Heart right ventricle (tissue), 16 donors: ENCODE data around the gene ZNF318. TPM values are rescaled to one million over a fixed set of nuclear protein-coding genes. Genes with fewer than 3 reads are reported as not detected.

Source experiments
- ATAC-seq, 8 donors: fragments of 200-7000 bp; cut with Tn5 transposase; one replicate each; pipeline ENCODE4 v1.9.1; 2020; ENCODE audit warnings: mild to moderate bottlenecking in 8 of 8, moderate library complexity in 8 of 8, moderate number of reproducible peaks in 1 of 8
- DNase-seq, 2 donors: peaks; one replicate each; pipeline ENCODE4 v3.0.0-alpha.2; 2020
- H3K27ac ChIP-seq, 10 donors: fragments of 200-600 bp; sonication (generic) in 2 of 10; one replicate each; pipeline versions ENCODE4 v1.5.0 to v1.8.0; 2020 to 2022; ENCODE audit warnings: mild to moderate bottlenecking in 3 of 10
- H3K27me3 ChIP-seq, 7 donors: fragments of 200-600 bp; one replicate each; pipeline ENCODE4 v1.8.0; 2021 to 2022; ENCODE audit warnings: mild to moderate bottlenecking in 2 of 7
- H3K36me3 ChIP-seq, 9 donors: fragments of 200-600 bp; sonication (generic) in 1 of 9; one replicate each; pipeline versions ENCODE4 v1.5.0 to v1.8.0; 2020 to 2022; ENCODE audit warnings: mild to moderate bottlenecking in 2 of 9
- H3K4me1 ChIP-seq, 9 donors: fragments of 200-600 bp; sonication (generic) in 1 of 9; one replicate each; pipeline versions ENCODE4 v1.5.0 to v1.8.0; 2020 to 2022; ENCODE audit warnings: mild to moderate bottlenecking in 4 of 9
- H3K4me3 ChIP-seq, 10 donors: fragments of 200-600 bp; sonication (generic) in 2 of 10; one replicate each; pipeline versions ENCODE4 v1.5.0 to v1.8.0; 2020 to 2022; ENCODE audit warnings: mild to moderate bottlenecking in 7 of 10, moderate library complexity in 2 of 10
- H3K9me3 ChIP-seq, 11 donors: fragments of 200-600 bp in 10 of 11; sonication (generic) in 2 of 11; one replicate each; pipeline versions ENCODE4 v1.5.0 to v1.8.0; 2013 to 2022; ENCODE audit warnings: mild to moderate bottlenecking in 2 of 11, control low read depth in 1 of 11, moderate library complexity in 1 of 11
- WGBS, 2 donors: extraction: QIAGEN DNeasy Blood & Tissue Kit; methylation state at CpG; one replicate each; pipeline ENCODE4 v1.1.7; 2013; ENCODE audit warnings: inconsistent platforms in 1 of 2; 5-methylcytosine and 5-hydroxymethylcytosine counted together
- intact Hi-C, 10 donors: fragments of 100-400 bp; cut with DNase I; formaldehyde crosslinking; loops; one replicate each; pipeline versions ENCODE4 v1.11.1 to v1.14.2; 2022
- polyA plus RNA-seq, 2 donors: library from polyadenylated mRNA; stranded (reverse); fragments of 200-250 nt; gene quantifications; one replicate each; pipeline ENCODE4 v1.2.3, GENCODE V29; 2013
- total RNA-seq, 10 donors: library from RNA; stranded (reverse); fragmentation: NEBNext Ultra II Directional in 3 of 10; extraction: Animal tissue kit (Norgen Biotek cat#: 25700) in 3 of 10; gene quantifications; one replicate each; pipeline versions ENCODE4 v1.2.1 to v1.2.4, GENCODE V29; 2021 to 2023
- TF ChIP-seq, protein P1 (sequence below), 9 donors: fragments of 200-600 bp; sonication (generic) in 2 of 9; IDR thresholded peaks; one replicate each; pipeline versions ENCODE4 v1.5.0 to v1.8.0; 2021 to 2022; ENCODE audit warnings: antibody characterized with exemption in 9 of 9, mild to moderate bottlenecking in 5 of 9, moderate library complexity in 1 of 9
- donor health status: Arrhythmogenic right ventricular cardiomyopathy.
- donor health status: ischemic (EF 13 %, LVEDD 7.1; RV severe dilation, severe dysfunction).
- donor health status: healthy with polysubstance abuse.
- donor health status: DM: no; HTN: yes; CAD: no.
- donor health status: DM: no; HTN: no; CAD: no.
- donor health status: ischemic (EF 25% LVEDD 6.9; RV normal size, moderate dysfunction).
- donor health status: ischemic (EF 25% LVEDD 5.7; RV mildly dilated, moderate dysfunction).
- donor health status: healthy.
- donor health status: DM: yes; HTN: yes; CAD: no.
- donor health status: Ischemic cardiomyopathy.
- donor health status: ischemic (EF 35%, LVEDD 5.7; RV mildly dilated, moderate dysfunction).
- donor health status: nonischemic (EF 11% LVEDD 7.7; RV severe dilation, severe dysfunction).
- donor health status: DM: yes; HTN: yes; CAD: no.
- donor health status: PGD.
- donor health status: ischemic (EF 29% LVEDD 5.4; RV normal size, mild dysfunction).
- donor health status: nonischemic (EF 23%, LVEDD 6.1; RV moderate dilation, normal function).

ZNF318 gene
- total and polyA plus RNA-seq, 12 donors, result 3.4 to 20.4 (median 13.7) TPM

- Histone ChIP-seq H3K9me3 (no peaks in the 10 kb centered on the region), H3K27me3 (no peaks in the 10 kb centered on the region), H3K4me1 (peaks cover 0 to 25% (median 13%) of the 10 kb centered on the region in 9 donors), H3K27ac (peak overlapping the region in 3 of 10 donors; percentile 9 to 25 (median 23)), H3K36me3 (peaks cover 0 to 40% (median 9%) of the 10 kb centered on the region in 9 donors), H3K4me3 (no peak overlapping the region)
- ATAC-seq, result peak in 3 of 8 donors; percentile 28 to 73 (median 37)
- intact Hi-C loops, result loop anchor here in 7 of 10 donors (1.0 to 10.0 kb wide), 8 partner anchors 60 to 432 kb away; no protein-coding TSS in a partner anchor
- TF ChIP-seq, protein P1, sequence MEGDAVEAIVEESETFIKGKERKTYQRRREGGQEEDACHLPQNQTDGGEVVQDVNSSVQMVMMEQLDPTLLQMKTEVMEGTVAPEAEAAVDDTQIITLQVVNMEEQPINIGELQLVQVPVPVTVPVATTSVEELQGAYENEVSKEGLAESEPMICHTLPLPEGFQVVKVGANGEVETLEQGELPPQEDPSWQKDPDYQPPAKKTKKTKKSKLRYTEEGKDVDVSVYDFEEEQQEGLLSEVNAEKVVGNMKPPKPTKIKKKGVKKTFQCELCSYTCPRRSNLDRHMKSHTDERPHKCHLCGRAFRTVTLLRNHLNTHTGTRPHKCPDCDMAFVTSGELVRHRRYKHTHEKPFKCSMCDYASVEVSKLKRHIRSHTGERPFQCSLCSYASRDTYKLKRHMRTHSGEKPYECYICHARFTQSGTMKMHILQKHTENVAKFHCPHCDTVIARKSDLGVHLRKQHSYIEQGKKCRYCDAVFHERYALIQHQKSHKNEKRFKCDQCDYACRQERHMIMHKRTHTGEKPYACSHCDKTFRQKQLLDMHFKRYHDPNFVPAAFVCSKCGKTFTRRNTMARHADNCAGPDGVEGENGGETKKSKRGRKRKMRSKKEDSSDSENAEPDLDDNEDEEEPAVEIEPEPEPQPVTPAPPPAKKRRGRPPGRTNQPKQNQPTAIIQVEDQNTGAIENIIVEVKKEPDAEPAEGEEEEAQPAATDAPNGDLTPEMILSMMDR (IDR thresholded peaks at IDR 0.05), result peak; percentile 24 to 63 (median 53)
- WGBS, 2 donors, result 31% methylated on average over 2 of the region's 2 CpGs
- DNase-seq, result no peak
Observed at GRCh38 chr6:43334466-43335095, 34.9 kb downstream of the ZNF318 start.

GRCh38 chr6:43331891-43332290 lies 37.6 kb downstream of the ZNF318 start:
- Histone ChIP-seq H3K9me3 (no peaks in the 10 kb centered on the region), H3K27ac (no peak overlapping the region), H3K4me3 (no peak overlapping the region), H3K4me1 (peaks cover 0 to 26% (median 13%) of the 10 kb centered on the region in 9 donors), H3K27me3 (no peaks in the 10 kb centered on the region), H3K36me3 (peaks cover 0 to 23% (median 0%) of the 10 kb centered on the region in 9 donors)
- intact Hi-C loops, result loop anchor here in 3 of 10 donors (5.0 to 10.0 kb wide), 4 partner anchors 57 to 430 kb away; no protein-coding TSS in a partner anchor
- TF ChIP-seq, protein P1 (IDR thresholded peaks at IDR 0.05), result no peak
- DNase-seq, result no peak
- no peak for ATAC-seq
- 78 to 82% methylated on average over 4 of the region's 4 CpGs for WGBS, 2 donors

DNA sequence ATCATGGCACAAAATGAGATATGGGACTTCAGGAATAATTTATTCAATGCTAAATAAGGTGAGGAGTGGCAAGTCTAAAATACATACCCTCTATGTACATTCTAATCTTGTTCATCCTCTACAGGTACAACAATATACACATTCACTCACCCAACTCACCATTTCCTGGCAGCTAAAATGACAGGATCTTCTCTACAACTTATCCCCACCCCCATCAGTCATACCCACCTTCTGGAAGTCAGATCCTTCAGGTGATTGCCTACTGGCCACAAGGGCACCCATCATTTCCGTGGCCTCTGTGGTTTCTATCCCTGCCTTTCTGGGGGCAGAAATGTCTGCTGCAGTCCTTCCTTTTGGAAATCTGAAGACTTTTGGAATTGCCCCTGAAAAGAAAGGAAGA lies 38.0 kb downstream of the ZNF318 start:
- ATAC-seq (no peak), DNase-seq (no peak)
- WGBS, 2 donors, result 76 to 85% methylated on average over 1 of the region's 1 CpG
- H3K4me3 ChIP-seq, result no peak overlapping the region
- intact Hi-C loops, result loop anchor here in 3 of 10 donors (5.0 to 10.0 kb wide), 4 partner anchors 57 to 429 kb away; no protein-coding TSS in a partner anchor
- peaks cover 0 to 25% (median 0%) of the 10 kb centered on the region in 9 donors for H3K36me3 ChIP-seq
- peaks cover 0 to 25% (median 13%) of the 10 kb centered on the region in 9 donors for H3K4me1 ChIP-seq
- no peak overlapping the region for H3K27ac ChIP-seq
- H3K9me3 ChIP-seq, result no peaks in the 10 kb centered on the region
- H3K27me3 ChIP-seq, result no peaks in the 10 kb centered on the region
- TF ChIP-seq, protein P1 (IDR thresholded peaks at IDR 0.05), result no peak

- Histone ChIP-seq H3K9me3 (peaks cover 0 to 6% (median 0%) of the 10 kb centered on the region in 11 donors), H3K4me1 (peaks cover 0 to 15% (median 0%) of the 10 kb centered on the region in 9 donors), H3K36me3 (peaks cover 0 to 26% (median 0%) of the 10 kb centered on the region in 9 donors), H3K27ac (peak overlapping the region; percentile 58 to 92 (median 75)), H3K27me3 (no peaks in the 10 kb centered on the region), H3K4me3 (no peak overlapping the region)
- intact Hi-C loops, result loop anchor here in 3 of 10 donors (2.0 to 5.0 kb wide), 2 partner anchors 60 to 66 kb away; no protein-coding TSS in a partner anchor
- TF ChIP-seq, protein P1 (IDR thresholded peaks at IDR 0.05), result no peak
- DNase-seq (peak; percentile 38 to 57), ATAC-seq (peak; percentile 67 to 98 (median 94))
- WGBS, 2 donors, result 10 to 49% methylated on average over 1 of the region's 1 CpG
Observed at GRCh38 chr6:43328528-43328927, 40.9 kb downstream of the ZNF318 start.
